Esophagus (tissue), 2 donors: ENCODE data around the gene C2CD2. TPM values are rescaled to one million over a fixed set of nuclear protein-coding genes. Genes with fewer than 3 reads are reported as not detected.

Experiments used
- H3K27ac ChIP-seq, 2 donors: one replicate each; pipeline ENCODE4 v1.5.1; 2013; ENCODE audit warnings: low read depth in 2 of 2, mild to moderate bottlenecking in 2 of 2, inconsistent platforms in 1 of 2, low read length in 1 of 2, moderate library complexity in 1 of 2
- H3K27me3 ChIP-seq, 2 donors: one replicate each; pipeline ENCODE4 v1.6.1; 2013; ENCODE audit warnings: low read length in 2 of 2, control low read depth in 1 of 2, mild to moderate bottlenecking in 1 of 2; ENCODE audit not compliant: insufficient read depth in 2 of 2, control insufficient read depth in 1 of 2
- H3K36me3 ChIP-seq, 2 donors: one replicate each; pipeline ENCODE4 v1.6.1; 2013; ENCODE audit warnings: low read length in 1 of 2; ENCODE audit not compliant: control insufficient read depth in 2 of 2, insufficient read depth in 2 of 2
- H3K4me1 ChIP-seq, 2 donors: one replicate each; pipeline ENCODE4 v1.6.1; 2013; ENCODE audit warnings: low read length in 1 of 2; ENCODE audit not compliant: control insufficient read depth in 2 of 2, insufficient read depth in 2 of 2
- H3K4me3 ChIP-seq, 2 donors: one replicate each; pipeline ENCODE4 v1.5.1; 2013; ENCODE audit warnings: low read length in 2 of 2, mild to moderate bottlenecking in 2 of 2, low read depth in 1 of 2, moderate library complexity in 1 of 2
- H3K9me3 ChIP-seq, 2 donors: one replicate each; pipeline ENCODE4 v1.6.1; 2013; ENCODE audit warnings: mild to moderate bottlenecking in 2 of 2, low read depth in 1 of 2, low read length in 1 of 2, moderate library complexity in 1 of 2; ENCODE audit not compliant: control insufficient read depth in 2 of 2, insufficient read depth in 1 of 2
- WGBS, 2 donors: extraction: QIAGEN DNeasy Blood & Tissue Kit; methylation state at CpG; one replicate each; pipeline ENCODE4 v1.1.7; 2013; 5-methylcytosine and 5-hydroxymethylcytosine counted together
- polyA plus RNA-seq, 2 donors: library from polyadenylated mRNA; stranded (reverse); fragments of 200-250 nt; gene quantifications; one replicate each; pipeline ENCODE4 v1.2.3, GENCODE V29; 2013
- donor health status: healthy with polysubstance abuse.
- donor health status: Bipolar disorder and iron deficiency.

C2CD2 gene
- polyA plus RNA-seq, 2 donors = 7.9 to 11.0 TPM

DNA sequence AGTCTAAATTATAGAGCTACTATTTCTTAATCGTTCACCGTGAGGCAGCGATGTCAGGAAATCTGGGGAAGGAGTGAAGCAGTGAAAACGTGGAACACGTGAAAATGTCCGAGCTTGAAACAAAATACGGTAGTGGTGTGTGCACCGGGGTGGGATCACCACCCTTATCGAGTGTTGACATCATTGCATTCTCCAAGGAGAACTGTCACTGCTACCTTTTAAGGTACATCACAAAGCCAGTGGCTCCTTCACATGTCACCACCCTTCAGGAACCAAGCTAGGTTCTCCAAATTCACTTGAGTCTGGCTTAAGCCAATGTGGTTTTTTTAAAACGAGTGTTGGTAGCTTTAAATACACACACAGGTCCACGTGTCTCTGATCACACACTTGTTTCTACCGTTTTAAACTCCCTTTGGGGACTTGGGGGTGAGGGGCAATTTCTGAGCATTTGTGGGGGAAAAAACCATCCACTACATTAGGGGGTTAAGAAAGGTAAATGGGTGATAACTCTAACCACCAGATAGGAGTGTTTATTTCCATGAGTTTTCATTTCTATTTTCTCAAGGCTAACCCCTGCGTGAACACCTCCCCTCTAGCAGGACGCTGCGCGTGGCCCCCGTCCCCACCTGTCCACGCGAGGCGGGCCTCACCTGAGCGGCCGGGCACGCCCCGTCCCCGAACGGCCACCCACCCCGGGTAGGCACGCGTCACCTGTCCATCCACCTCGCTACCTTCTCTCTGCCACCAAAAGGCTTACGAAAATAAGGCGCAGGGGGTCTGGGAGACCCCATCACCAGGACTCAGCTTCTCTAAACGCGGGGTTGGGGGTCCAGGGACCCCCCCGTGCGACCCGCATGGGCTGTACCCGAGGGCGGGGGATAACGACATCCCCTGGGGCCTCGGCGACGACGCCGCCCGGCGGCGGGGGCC is 75.7 kb downstream of the C2CD2 start:
- H3K27me3 ChIP-seq = no peaks in the 10 kb centered on the region
- H3K4me3 ChIP-seq = peak overlapping the region; percentile 65 to 93
- peaks cover 0 to 11% of the 10 kb centered on the region in 2 donors for H3K36me3 ChIP-seq
- no peaks in the 10 kb centered on the region for H3K9me3 ChIP-seq
- H3K4me1 ChIP-seq = peaks cover 0 to 3% of the 10 kb centered on the region in 2 donors
- H3K27ac ChIP-seq = peak overlapping the region; percentile 65 to 88
- 1% methylated on average over 47 to 48 of the region's 48 CpGs for WGBS, 2 donors

DNA sequence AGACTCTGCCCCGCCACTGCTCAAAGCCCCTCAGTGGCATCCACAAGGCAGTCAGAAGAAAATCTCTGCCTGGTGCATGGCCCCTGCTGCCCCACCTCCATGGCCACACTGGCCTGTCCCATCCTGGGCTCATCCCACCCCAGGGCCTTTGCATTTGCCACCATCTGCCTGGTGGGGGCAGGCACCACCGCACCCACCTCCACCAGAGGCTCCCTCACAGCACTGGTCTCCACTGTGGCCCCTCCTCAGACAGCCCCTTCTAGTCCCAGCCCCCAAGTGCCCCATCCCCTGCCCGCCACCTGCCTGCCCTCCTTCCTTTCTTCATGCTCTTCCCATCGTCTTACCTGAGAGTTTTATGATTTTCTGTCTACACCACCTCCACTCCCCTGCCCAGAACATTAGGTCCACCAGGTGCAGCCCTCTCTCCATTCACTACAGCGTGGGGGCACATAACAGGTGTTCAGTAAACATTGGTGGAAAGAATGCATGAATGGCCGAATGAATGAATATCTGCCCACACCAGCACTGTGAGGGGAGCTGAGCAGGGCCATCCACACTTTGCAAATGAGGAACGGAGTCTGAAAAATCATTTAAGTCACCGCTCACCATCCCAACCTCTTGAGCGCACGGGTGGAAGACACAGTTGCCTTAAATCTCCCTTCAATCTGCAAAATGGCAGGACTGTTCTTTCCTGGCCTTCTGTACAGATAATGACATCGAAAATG is 76.7 kb downstream of the C2CD2 start:
- Histone ChIP-seq H3K36me3 (peaks cover 4 to 11% of the 10 kb centered on the region in 2 donors), H3K9me3 (no peaks in the 10 kb centered on the region), H3K27me3 (no peaks in the 10 kb centered on the region), H3K4me1 (peaks cover 0 to 3% of the 10 kb centered on the region in 2 donors), H3K27ac (no peak overlapping the region), H3K4me3 (no peak overlapping the region)
- WGBS, 2 donors = 91 to 92% methylated on average over 11 of the region's 11 CpGs

DNA sequence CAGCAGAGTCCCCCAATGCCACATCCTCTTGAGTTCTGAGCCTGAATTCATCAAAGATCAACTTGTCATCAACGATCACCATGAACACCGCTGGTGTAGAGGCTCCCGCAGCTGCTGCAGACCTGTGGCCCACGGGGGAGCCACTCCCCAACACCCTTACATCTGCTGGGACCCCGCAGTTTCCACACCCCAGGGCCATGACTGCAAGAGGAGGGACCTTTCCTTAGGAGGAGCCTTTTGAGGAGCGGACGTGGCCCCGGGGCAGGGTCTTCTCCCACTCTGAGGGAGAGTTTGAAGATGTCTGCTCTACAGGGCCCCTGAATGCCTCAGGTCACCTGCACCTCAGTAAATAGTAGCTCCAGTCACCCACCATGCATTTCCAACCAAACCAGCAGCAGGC is 77.4 kb downstream of the C2CD2 start:
- no peaks in the 10 kb centered on the region for H3K9me3 ChIP-seq
- WGBS, 2 donors = 93 to 95% methylated on average over 8 of the region's 8 CpGs
- no peaks in the 10 kb centered on the region for H3K27me3 ChIP-seq
- H3K36me3 ChIP-seq = peaks cover 4 to 14% of the 10 kb centered on the region in 2 donors
- H3K4me1 ChIP-seq = peaks cover 0 to 3% of the 10 kb centered on the region in 2 donors
- no peak overlapping the region for H3K4me3 ChIP-seq
- no peak overlapping the region for H3K27ac ChIP-seq

- Histone ChIP-seq H3K27me3 (no peaks in the 10 kb centered on the region), H3K9me3 (no peaks in the 10 kb centered on the region), H3K4me3 (no peak overlapping the region), H3K36me3 (peaks cover 4 to 14% of the 10 kb centered on the region in 2 donors), H3K27ac (no peak overlapping the region), H3K4me1 (peaks cover 0 to 3% of the 10 kb centered on the region in 2 donors)
- 94 to 96% methylated on average over 8 of the region's 8 CpGs for WGBS, 2 donors
Observed at GRCh38 chr21:41875086-41875485, 78.7 kb downstream of the C2CD2 start.

DNA sequence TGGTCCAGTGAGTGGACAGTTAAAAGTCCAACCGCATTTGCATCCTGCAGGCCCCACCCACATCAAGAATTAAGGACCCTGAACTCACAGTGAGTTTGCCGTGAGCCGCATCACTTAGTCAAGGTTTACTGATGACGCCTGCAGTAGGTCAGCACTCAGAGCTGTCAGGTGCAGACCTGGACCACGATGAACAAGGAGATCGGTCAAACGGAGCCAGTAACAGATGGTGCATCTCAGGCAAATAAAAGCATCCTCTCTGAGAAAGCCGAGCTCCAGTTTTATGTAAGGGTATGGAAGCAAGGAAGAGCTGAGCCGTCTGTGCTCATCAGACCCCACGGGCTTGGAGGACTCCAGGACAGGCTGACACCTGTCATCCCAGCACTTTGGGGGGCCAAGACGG is 79.2 kb downstream of the C2CD2 start:
- WGBS, 2 donors = 83% methylated on average over 11 of the region's 11 CpGs

GRCh38 chr21:41873426-41873825 is 80.4 kb downstream of the C2CD2 start:
- WGBS, 2 donors = 91 to 96% methylated on average over 6 of the region's 6 CpGs
- Histone ChIP-seq H3K9me3 (no peaks in the 10 kb centered on the region), H3K4me1 (peaks cover 0 to 3% of the 10 kb centered on the region in 2 donors), H3K27me3 (no peaks in the 10 kb centered on the region), H3K36me3 (peaks cover 4 to 14% of the 10 kb centered on the region in 2 donors), H3K27ac (no peak overlapping the region), H3K4me3 (no peak overlapping the region)

More for the DNA sequence above, 79.2 kb downstream of the C2CD2 start:
- peaks cover 0 to 3% of the 10 kb centered on the region in 2 donors for H3K4me1 ChIP-seq
- peaks cover 4 to 14% of the 10 kb centered on the region in 2 donors for H3K36me3 ChIP-seq
- H3K27me3 ChIP-seq = no peaks in the 10 kb centered on the region
- no peaks in the 10 kb centered on the region for H3K9me3 ChIP-seq
- H3K4me3 ChIP-seq = no peak overlapping the region
- H3K27ac ChIP-seq = no peak overlapping the region

- Histone ChIP-seq H3K4me1 (peaks cover 0 to 3% of the 10 kb centered on the region in 2 donors), H3K9me3 (no peaks in the 10 kb centered on the region), H3K4me3 (no peak overlapping the region), H3K36me3 (peaks cover 4 to 14% of the 10 kb centered on the region in 2 donors), H3K27ac (no peak overlapping the region), H3K27me3 (no peaks in the 10 kb centered on the region)
- WGBS, 2 donors = 83 to 87% methylated on average over 13 of the region's 13 CpGs
Observed at GRCh38 chr21:41873005-41873404, 80.8 kb downstream of the C2CD2 start.

GRCh38 chr21:41871293-41872030 is 82.4 kb downstream of the C2CD2 start:
- Histone ChIP-seq H3K36me3 (peaks cover 4 to 10% of the 10 kb centered on the region in 2 donors), H3K27me3 (no peaks in the 10 kb centered on the region), H3K9me3 (no peaks in the 10 kb centered on the region), H3K4me3 (no peak overlapping the region), H3K27ac (no peak overlapping the region), H3K4me1 (no peaks in the 10 kb centered on the region)
- 91 to 92% methylated on average over 15 of the region's 15 CpGs for WGBS, 2 donors

- Histone ChIP-seq H3K27ac (no peak overlapping the region), H3K27me3 (no peaks in the 10 kb centered on the region), H3K4me3 (no peak overlapping the region), H3K4me1 (peaks cover 0 to 2% of the 10 kb centered on the region in 2 donors), H3K9me3 (no peaks in the 10 kb centered on the region), H3K36me3 (peaks cover 4 to 7% of the 10 kb centered on the region in 2 donors)
- WGBS, 2 donors = 78 to 89% methylated on average over 9 of the region's 9 CpGs
Observed at GRCh38 chr21:41869771-41870170, 84.0 kb downstream of the C2CD2 start.
